CD4-positive, alpha-beta memory T cell (primary cell): ENCODE measurements around the gene IL26. TPM values are rescaled to one million over a fixed set of nuclear protein-coding genes. Genes with fewer than 3 reads are reported as not detected.

ENCODE experiments used
- CTCF ChIA-PET: fragments of 350-600 bp; sonication (Branson Sonifier 250); formaldehyde crosslinking; loops from one replicate; lab custom pipeline; 2021; ENCODE audit warnings: inconsistent platforms; ENCODE audit not compliant: partially characterized antibody; lab: Charles Lee
- POLR2A ChIA-PET: fragments of 350-600 bp; sonication (Branson Sonifier 250); formaldehyde crosslinking; loops from one replicate; lab custom pipeline; 2021; ENCODE audit not compliant: partially characterized antibody; lab: Charles Lee
- DNase-seq, 5 donors: peaks; one replicate each; pipeline versions ENCODE4 v3.0.0 to v3.0.0-alpha.2; 2020 to 2022; ENCODE audit warnings: mixed read lengths in 1 of 5
- H3K27ac ChIP-seq: one replicate; pipeline ENCODE4 v1.7.0; 2013; ENCODE audit warnings: low read depth, low read length
- H3K27me3 ChIP-seq: 2 replicates; pipeline ENCODE4 v1.7.0; 2013; ENCODE audit warnings: mild to moderate bottlenecking, low read length, moderate library complexity; ENCODE audit not compliant: insufficient read depth
- H3K36me3 ChIP-seq: 2 replicates; pipeline ENCODE4 v1.7.0; 2013; ENCODE audit warnings: mild to moderate bottlenecking, low read length, moderate library complexity; ENCODE audit not compliant: insufficient read depth
- H3K4me1 ChIP-seq: 2 replicates; pipeline ENCODE4 v1.7.0; 2013; ENCODE audit warnings: mild to moderate bottlenecking, low read length, moderate library complexity; ENCODE audit not compliant: insufficient read depth
- H3K4me3 ChIP-seq, 2 donors: one replicate each; pipeline ENCODE4 v1.7.0; 2013; ENCODE audit warnings: low read length in 2 of 2, mild to moderate bottlenecking in 1 of 2
- H3K9me3 ChIP-seq, 2 donors: one replicate each; pipeline ENCODE4 v1.7.0; 2013; ENCODE audit warnings: low read length in 2 of 2, control low read depth in 1 of 2; ENCODE audit not compliant: control insufficient read depth in 1 of 2
- H3K27ac Mint-ChIP-seq, 7 donors: one replicate each; pipeline ENCODE4 v1.8.0; 2020 to 2021; ENCODE audit warnings: mixed read lengths in 7 of 7, mild to moderate bottlenecking in 6 of 7, inconsistent platforms in 3 of 7, moderate library complexity in 3 of 7
- H3K27me3 Mint-ChIP-seq, 2 donors: one replicate each; pipeline ENCODE4 v1.8.0; 2020 to 2021; ENCODE audit warnings: mixed read lengths in 2 of 2
- H3K36me3 Mint-ChIP-seq, 2 donors: one replicate each; pipeline ENCODE4 v1.8.0; 2020 to 2021; ENCODE audit warnings: mixed read lengths in 2 of 2, inconsistent platforms in 1 of 2, mild to moderate bottlenecking in 1 of 2
- H3K4me1 Mint-ChIP-seq, 4 donors: one replicate each; pipeline ENCODE4 v1.8.0; 2020 to 2021; ENCODE audit warnings: mixed read lengths in 4 of 4, mild to moderate bottlenecking in 1 of 4
- H3K4me3 Mint-ChIP-seq, 8 donors: one replicate each; pipeline ENCODE4 v1.8.0; 2020 to 2021; ENCODE audit warnings: mixed read lengths in 8 of 8, mild to moderate bottlenecking in 7 of 8, moderate library complexity in 6 of 8, inconsistent platforms in 3 of 8
- H3K9me3 Mint-ChIP-seq, 8 donors: one replicate each; pipeline ENCODE4 v1.8.0; 2020 to 2021; ENCODE audit warnings: mixed read lengths in 8 of 8, mild to moderate bottlenecking in 5 of 8, inconsistent platforms in 3 of 8, moderate library complexity in 1 of 8
- intact Hi-C: fragments of 100-400 bp; cut with micrococcal nuclease; formaldehyde crosslinking; loops from one replicate; pipeline ENCODE4 v1.15.1; 2023
- polyA plus RNA-seq, 2 donors: library from polyadenylated mRNA; unstranded; fragments of 300-500 nt; fragmentation: Illumina TruSeq; gene quantifications; one replicate each; pipeline ENCODE4 v1.2.3, GENCODE V29; 2021
- total RNA-seq, 2 experiments: library from RNA; stranded (reverse); gene quantifications; one replicate each; pipeline ENCODE4 v1.2.3, GENCODE V29; 2021

IL26 gene
- total RNA-seq = not detected
- under 1 TPM in 1 of 2 donors, not detected in 1; 0.30 TPM for polyA plus RNA-seq

DNA sequence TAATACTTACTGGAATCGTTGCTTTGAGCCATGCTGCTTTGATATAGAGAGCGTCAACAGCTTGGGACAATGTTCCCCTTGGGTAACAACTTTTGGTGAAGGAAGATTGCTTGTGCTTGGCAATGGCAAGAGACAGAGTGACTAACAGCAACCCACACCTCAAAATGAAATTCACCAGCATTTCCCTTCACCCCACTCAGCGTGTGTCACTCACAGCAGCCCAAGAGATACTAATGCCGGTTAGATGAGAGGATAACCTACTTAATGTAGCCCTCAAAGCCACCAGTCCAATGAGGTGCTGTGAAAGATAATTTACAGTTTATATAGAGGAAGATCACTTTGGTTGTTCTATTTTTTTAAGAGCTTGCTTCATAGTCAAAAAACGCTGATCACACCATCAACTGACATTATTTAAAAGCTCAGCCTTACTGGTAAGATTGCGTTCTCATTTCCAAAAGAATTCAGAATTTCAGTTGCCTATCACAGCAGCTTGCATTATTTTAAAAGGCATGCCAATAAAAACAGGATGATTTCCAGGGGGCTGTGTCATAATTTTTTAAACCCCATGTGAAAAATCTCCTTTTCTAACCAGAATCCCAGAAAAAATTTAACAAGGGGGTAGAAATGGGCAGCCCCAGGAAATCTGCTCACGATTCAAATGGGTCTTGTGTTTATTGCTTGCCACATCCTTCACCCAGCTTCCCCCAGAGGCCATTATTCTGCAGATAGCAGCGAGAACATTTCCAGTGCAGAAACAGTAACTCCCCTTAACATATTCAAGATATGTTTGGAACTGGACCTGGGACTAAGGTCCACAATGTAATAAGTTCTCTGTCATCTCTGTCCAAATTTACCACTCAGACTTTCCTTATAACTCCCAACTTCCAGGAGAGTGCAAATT, at the start of gene IL26:
IL26 (minus strand) TSS at position 235 of the 901 bp plus-strand sequence; CDS start at position 181, 54 bp downstream.
- intact Hi-C loops = loop anchor here (10.0 kb wide), 1 partner anchor 871 kb away; no protein-coding TSS in a partner anchor
- H3K4me1 Mint-ChIP-seq = peaks cover 8 to 14% (median 11%) of the 10 kb centered on the region in 4 donors
- H3K4me3 ChIP-seq = no peak within 1 kb of the TSS
- no peaks in the 10 kb centered on the region for H3K27me3 Mint-ChIP-seq
- peaks cover 7% of the 10 kb centered on the region for H3K4me1 ChIP-seq
- no peaks in the 10 kb centered on the region for H3K36me3 ChIP-seq
- H3K9me3 ChIP-seq = no peaks in the 10 kb centered on the region
- CTCF ChIA-PET = interaction anchor here (1.0 to 4.8 kb wide), 4 partner anchors 10 to 96 kb away, joined by 3 to 139 read pairs (median 4); no protein-coding TSS in a partner anchor
- no peaks in the 10 kb centered on the region for H3K36me3 Mint-ChIP-seq
- DNase-seq = peak; percentile 6 to 54 (median 27)
- H3K27ac Mint-ChIP-seq = peak within 1 kb of the TSS in 2 of 7 donors; percentile 39 to 40
- POLR2A ChIA-PET = interaction anchor here (0.6 to 1.3 kb wide), 4 partner anchors 9 to 57 kb away, joined by 3 to 10 read pairs (median 4); no protein-coding TSS in a partner anchor
- H3K4me3 Mint-ChIP-seq = peak within 1 kb of the TSS in 4 of 8 donors; percentile 2 to 31 (median 4)
- H3K27me3 ChIP-seq = no peaks in the 10 kb centered on the region
- H3K27ac ChIP-seq = no peak within 1 kb of the TSS
- no peaks in the 10 kb centered on the region for H3K9me3 Mint-ChIP-seq

- Mint-ChIP-seq H3K9me3 (no peaks in the 10 kb centered on the region), H3K4me1 (peaks cover 5 to 18% (median 11%) of the 10 kb centered on the region in 4 donors), H3K4me3 (no peak overlapping the region), H3K27me3 (no peaks in the 10 kb centered on the region), H3K36me3 (no peaks in the 10 kb centered on the region), H3K27ac (no peak overlapping the region)
- POLR2A ChIA-PET = interaction anchor here (0.7 kb wide), 1 partner anchor 76 kb away, joined by 3 read pairs; no protein-coding TSS in a partner anchor
- intact Hi-C loops = no loop called here
- peaks cover 3% of the 10 kb centered on the region for H3K4me1 ChIP-seq
- no peak overlapping the region for H3K27ac ChIP-seq
- H3K4me3 ChIP-seq = no peak overlapping the region
- no peaks in the 10 kb centered on the region for H3K9me3 ChIP-seq
- DNase-seq = no peak
- H3K36me3 ChIP-seq = no peaks in the 10 kb centered on the region
- no peaks in the 10 kb centered on the region for H3K27me3 ChIP-seq
- CTCF ChIA-PET = interaction anchor here (1.8 kb wide), 1 partner anchor 13 kb away, joined by 4 read pairs; no protein-coding TSS in a partner anchor
Measured at GRCh38 chr12:68272732-68273131, 47.1 kb upstream of the IL26 start.

DNA sequence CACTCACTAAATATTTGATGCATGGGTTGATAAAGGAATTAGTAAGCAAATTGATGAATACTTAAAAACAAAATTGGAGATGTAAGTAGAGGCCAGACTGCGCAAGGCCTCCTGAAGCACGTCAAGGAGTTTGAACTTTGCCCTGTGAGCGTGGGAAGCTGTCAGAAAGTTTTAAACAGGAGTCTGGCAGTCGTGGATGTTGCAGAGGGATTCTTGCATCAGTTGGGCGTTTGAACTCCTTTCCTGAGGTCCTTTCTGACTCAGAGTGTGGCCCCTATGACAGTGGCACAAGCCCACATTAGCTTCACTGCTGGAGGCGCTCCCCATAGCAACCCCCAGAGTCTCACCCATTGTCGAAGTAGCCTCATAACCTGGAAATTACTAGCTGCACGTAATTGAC, 45.7 kb upstream of the IL26 start:
- intact Hi-C loops = no loop called here
- CTCF ChIA-PET = no interaction called here

DNA sequence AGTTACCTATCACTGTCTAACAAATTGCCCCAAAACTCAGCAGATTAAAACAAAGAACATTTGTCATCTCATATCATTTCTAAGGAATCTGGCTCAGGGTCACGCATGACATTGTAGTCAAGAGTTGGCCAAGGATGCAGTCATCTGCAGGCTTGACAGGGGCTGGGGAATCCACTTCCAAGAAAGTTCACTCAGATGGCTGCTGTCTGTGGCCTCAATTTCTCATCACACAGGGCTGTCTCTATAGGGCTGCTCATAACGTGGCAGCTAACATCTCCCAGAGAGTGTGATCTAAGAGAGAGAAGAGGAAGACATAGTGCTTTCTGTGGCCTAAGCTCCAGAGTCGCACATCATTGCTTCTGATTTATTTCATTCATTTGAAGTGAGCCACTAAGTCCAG, 44.7 kb upstream of the IL26 start:
- H3K36me3 Mint-ChIP-seq = no peaks in the 10 kb centered on the region
- H3K27me3 Mint-ChIP-seq = peaks cover 0 to 2% of the 10 kb centered on the region in 2 donors
- CTCF ChIA-PET = no interaction called here
- H3K27ac Mint-ChIP-seq = no peak overlapping the region
- H3K4me1 ChIP-seq = no peaks in the 10 kb centered on the region
- H3K9me3 Mint-ChIP-seq = no peaks in the 10 kb centered on the region
- no peaks in the 10 kb centered on the region for H3K36me3 ChIP-seq
- H3K27me3 ChIP-seq = no peaks in the 10 kb centered on the region
- H3K27ac ChIP-seq = no peak overlapping the region
- no peak overlapping the region for H3K4me3 Mint-ChIP-seq
- POLR2A ChIA-PET = no interaction called here
- no peak overlapping the region for H3K4me3 ChIP-seq
- no peak for DNase-seq
- intact Hi-C loops = no loop called here
- peaks cover 0 to 7% (median 3%) of the 10 kb centered on the region in 4 donors for H3K4me1 Mint-ChIP-seq
- no peaks in the 10 kb centered on the region for H3K9me3 ChIP-seq

More for the DNA sequence above, 45.7 kb upstream of the IL26 start:
- Histone ChIP-seq H3K4me3 (no peak overlapping the region), H3K9me3 (no peaks in the 10 kb centered on the region), H3K36me3 (no peaks in the 10 kb centered on the region), H3K4me1 (no peaks in the 10 kb centered on the region), H3K27ac (no peak overlapping the region), H3K27me3 (no peaks in the 10 kb centered on the region)
- Mint-ChIP-seq H3K4me3 (no peak overlapping the region), H3K36me3 (no peaks in the 10 kb centered on the region), H3K9me3 (no peaks in the 10 kb centered on the region), H3K27me3 (no peaks in the 10 kb centered on the region), H3K27ac (no peak overlapping the region), H3K4me1 (peaks cover 2 to 11% (median 5%) of the 10 kb centered on the region in 4 donors)
- POLR2A ChIA-PET = no interaction called here
- no peak for DNase-seq

- no peak for DNase-seq
- intact Hi-C loops = no loop called here
- Histone ChIP-seq H3K36me3 (no peaks in the 10 kb centered on the region), H3K27me3 (no peaks in the 10 kb centered on the region), H3K4me1 (no peaks in the 10 kb centered on the region), H3K27ac (no peak overlapping the region), H3K4me3 (no peak overlapping the region), H3K9me3 (no peaks in the 10 kb centered on the region)
- no peak overlapping the region for H3K27ac Mint-ChIP-seq
- H3K4me3 Mint-ChIP-seq = no peak overlapping the region
- H3K4me1 Mint-ChIP-seq = peaks cover 0 to 7% (median 2%) of the 10 kb centered on the region in 4 donors
- CTCF ChIA-PET = no interaction called here
- POLR2A ChIA-PET = no interaction called here
- H3K36me3 Mint-ChIP-seq = no peaks in the 10 kb centered on the region
- H3K27me3 Mint-ChIP-seq = peaks cover under 1 to 3% of the 10 kb centered on the region in 2 donors
- H3K9me3 Mint-ChIP-seq = no peaks in the 10 kb centered on the region
Measured at GRCh38 chr12:68269779-68270178, 44.2 kb upstream of the IL26 start.

- Histone ChIP-seq H3K9me3 (no peaks in the 10 kb centered on the region), H3K27me3 (no peaks in the 10 kb centered on the region), H3K4me1 (no peaks in the 10 kb centered on the region), H3K4me3 (no peak overlapping the region), H3K36me3 (no peaks in the 10 kb centered on the region), H3K27ac (no peak overlapping the region)
- Mint-ChIP-seq H3K4me1 (peaks cover 0 to 7% (median 2%) of the 10 kb centered on the region in 4 donors), H3K4me3 (no peak overlapping the region), H3K9me3 (no peaks in the 10 kb centered on the region), H3K36me3 (no peaks in the 10 kb centered on the region), H3K27me3 (peaks cover 4 to 6% of the 10 kb centered on the region in 2 donors), H3K27ac (no peak overlapping the region)
- intact Hi-C loops = no loop called here
- DNase-seq = no peak
- ChIA-PET POLR2A (no interaction called here), CTCF (no interaction called here)
Measured at GRCh38 chr12:68268967-68269366, 43.4 kb upstream of the IL26 start.

DNA sequence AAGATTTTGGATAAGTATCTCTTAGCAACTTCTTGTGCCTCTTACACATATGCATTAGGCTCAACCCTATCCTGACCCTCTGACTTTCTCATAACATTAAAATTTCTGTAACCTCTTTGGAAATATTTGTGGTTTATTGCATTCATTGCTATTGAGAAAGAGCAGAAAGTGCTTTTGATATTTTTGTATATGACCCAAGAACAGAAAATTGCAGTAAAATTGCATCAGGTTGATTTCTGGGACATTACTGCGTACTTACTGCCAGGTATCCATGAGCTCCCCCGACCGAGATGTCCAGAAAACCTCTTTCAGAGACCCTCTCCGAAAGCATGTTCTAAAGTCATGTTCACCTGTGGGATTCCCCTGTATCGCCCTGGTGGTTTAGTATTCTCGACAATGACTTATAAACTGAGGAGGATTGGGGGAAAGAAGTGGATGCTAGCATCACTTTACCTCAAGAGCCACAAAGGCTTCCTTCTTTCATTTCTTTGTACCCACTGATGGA, 42.3 kb upstream of the IL26 start:
- intact Hi-C loops = no loop called here
- H3K27ac Mint-ChIP-seq = no peak overlapping the region
- Histone ChIP-seq H3K27ac (no peak overlapping the region), H3K4me3 (no peak overlapping the region), H3K4me1 (no peaks in the 10 kb centered on the region), H3K36me3 (no peaks in the 10 kb centered on the region), H3K9me3 (no peaks in the 10 kb centered on the region), H3K27me3 (no peaks in the 10 kb centered on the region)
- ChIA-PET POLR2A (no interaction called here), CTCF (no interaction called here)
- H3K36me3 Mint-ChIP-seq = no peaks in the 10 kb centered on the region
- H3K9me3 Mint-ChIP-seq = no peaks in the 10 kb centered on the region
- H3K4me3 Mint-ChIP-seq = peak overlapping the region in 1 of 8 donors; percentile 18
- peaks cover 0 to 7% (median 2%) of the 10 kb centered on the region in 4 donors for H3K4me1 Mint-ChIP-seq
- peaks cover 4 to 8% of the 10 kb centered on the region in 2 donors for H3K27me3 Mint-ChIP-seq
- no peak for DNase-seq
